SJCRH30 (cell line): ENCODE results near the gene MED27. TPM values are rescaled to one million over a fixed set of nuclear protein-coding genes. Genes with fewer than 3 reads are reported as not detected.

Experiments
- DNase-seq, 2 experiments: peaks; one replicate each; pipeline ENCODE4 v3.0.0-alpha.2; 2015 to 2020
- H3K27ac ChIP-seq: fragments of 250-450 bp; sonication (Bioruptor Pico); 2 replicates; pipeline ENCODE4 v1.5.1; 2020; ENCODE audit warnings: mild to moderate bottlenecking, moderate library complexity
- H3K27me3 ChIP-seq: fragments of 250-450 bp; sonication (Bioruptor Pico); 2 replicates; pipeline ENCODE4 v1.5.1; 2020; ENCODE audit warnings: mild to moderate bottlenecking, moderate library complexity
- H3K36me3 ChIP-seq: fragments of 250-450 bp; sonication (Bioruptor Pico); 2 replicates; pipeline ENCODE4 v1.5.1; 2020; ENCODE audit warnings: mild to moderate bottlenecking, moderate library complexity
- H3K4me1 ChIP-seq: fragments of 250-450 bp; sonication (Bioruptor Pico); 2 replicates; pipeline ENCODE4 v1.5.1; 2020; ENCODE audit warnings: mild to moderate bottlenecking, moderate library complexity
- H3K4me3 ChIP-seq: fragments of 250-450 bp; sonication (Bioruptor Pico); 2 replicates; pipeline ENCODE4 v1.5.1; 2020; ENCODE audit warnings: mild to moderate bottlenecking, moderate library complexity
- H3K9me3 ChIP-seq: fragments of 250-450 bp; sonication (Bioruptor Pico); replicated peaks from 2 replicates; pipeline ENCODE4 v1.5.1; 2020; ENCODE audit warnings: mild to moderate bottlenecking, moderate library complexity
- total RNA-seq: library from RNA; depleted of rRNA; stranded (reverse); fragments of >200 nt; shearing (Covaris generic); gene quantifications from 2 replicates; pipeline ENCODE4 v1.2.3, GENCODE V29; 2014

Gene MED27
- total RNA-seq, 1 experiment from 2014 or later: 50.7 TPM

DNA sequence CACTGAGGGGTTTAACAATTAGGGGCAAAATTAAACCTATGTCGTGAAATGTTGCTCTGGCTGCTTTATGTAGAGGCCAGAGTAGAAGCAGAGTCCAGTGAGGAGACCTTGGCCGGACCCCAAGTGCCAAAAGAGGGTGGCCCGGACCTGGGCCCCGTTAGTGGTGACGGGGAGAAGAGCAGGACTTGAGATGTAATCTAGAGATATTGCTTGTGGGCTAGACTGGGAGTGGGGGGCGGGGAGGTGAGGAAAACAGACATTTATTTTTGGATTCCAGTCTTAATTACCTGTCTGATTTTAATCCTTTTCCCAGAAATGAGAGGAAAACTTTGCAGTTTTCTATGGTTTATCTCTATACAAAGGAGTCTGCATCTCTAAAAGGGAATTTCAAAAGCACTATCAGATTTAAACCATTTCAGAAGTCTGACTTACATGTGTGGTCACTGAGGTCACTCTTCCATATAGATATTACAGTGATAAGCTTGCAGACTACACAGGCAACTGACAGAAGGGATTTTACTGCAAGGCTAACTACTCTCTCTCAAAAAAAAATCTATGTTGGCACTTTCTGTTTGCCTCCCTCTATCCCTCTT is 108.1 kb downstream of the MED27 start:
- peaks cover 16% of the 10 kb centered on the region for H3K4me1 ChIP-seq
- no peak overlapping the region for H3K27ac ChIP-seq
- H3K27me3 ChIP-seq: no peaks in the 10 kb centered on the region
- DNase-seq: peak in 1 of 2 experiments; percentile 34
- no peaks in the 10 kb centered on the region for H3K36me3 ChIP-seq
- H3K9me3 ChIP-seq: no peaks in the 10 kb centered on the region
- no peak overlapping the region for H3K4me3 ChIP-seq

DNA sequence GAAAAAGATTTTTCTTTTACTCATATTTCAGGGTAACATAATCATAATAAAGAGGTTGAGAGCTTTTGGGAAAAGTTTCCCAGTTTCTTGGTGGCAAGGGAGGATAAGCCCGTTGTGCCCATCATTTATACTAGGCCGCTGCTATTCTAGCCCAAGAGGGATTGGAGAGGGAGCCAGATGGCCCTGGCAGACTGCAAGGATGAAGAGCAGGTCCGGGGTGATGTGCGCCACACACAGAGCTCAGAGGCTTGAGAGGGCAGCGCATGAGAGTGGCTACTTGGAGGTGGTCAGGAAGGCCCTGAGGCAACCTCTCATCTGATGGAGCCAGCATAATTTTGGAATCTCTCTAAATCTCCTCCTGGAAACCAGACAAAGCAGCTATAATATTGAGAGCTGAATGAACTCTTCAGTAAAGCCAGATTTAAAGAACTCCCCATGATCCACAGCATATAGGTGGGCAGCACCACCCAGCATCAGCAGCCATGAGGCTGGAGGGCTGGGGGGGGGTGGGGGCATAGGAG is 110.1 kb downstream of the MED27 start:
- no peak for DNase-seq
- H3K4me1 ChIP-seq: peaks cover 16% of the 10 kb centered on the region
- H3K27me3 ChIP-seq: no peaks in the 10 kb centered on the region
- H3K36me3 ChIP-seq: no peaks in the 10 kb centered on the region
- no peak overlapping the region for H3K27ac ChIP-seq
- no peak overlapping the region for H3K4me3 ChIP-seq
- no peaks in the 10 kb centered on the region for H3K9me3 ChIP-seq

DNA sequence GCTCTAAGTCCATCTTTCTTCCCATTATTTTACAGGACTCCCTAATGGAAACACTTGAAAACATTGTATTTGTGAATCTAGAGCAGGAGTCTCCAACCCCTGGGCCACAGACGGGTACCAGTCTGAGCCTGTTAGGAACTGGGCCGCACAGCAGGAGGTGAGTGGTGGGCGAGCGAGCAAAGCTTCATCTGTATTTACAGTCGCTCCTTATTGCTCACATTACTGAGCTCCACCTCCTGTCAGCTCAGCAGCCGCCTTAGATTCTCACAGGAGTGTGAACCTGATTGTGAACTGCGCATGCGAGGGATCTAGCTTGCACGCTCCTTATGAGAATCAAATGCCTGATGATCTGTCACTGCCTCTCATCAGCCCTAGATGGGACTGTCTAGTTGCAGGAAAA is 111.0 kb downstream of the MED27 start:
- Histone ChIP-seq H3K27ac (no peak overlapping the region), H3K4me1 (peaks cover 20% of the 10 kb centered on the region), H3K27me3 (no peaks in the 10 kb centered on the region), H3K4me3 (no peak overlapping the region), H3K9me3 (no peaks in the 10 kb centered on the region), H3K36me3 (no peaks in the 10 kb centered on the region)
- DNase-seq: no peak

- Histone ChIP-seq H3K4me3 (no peak overlapping the region), H3K27ac (no peak overlapping the region), H3K4me1 (peaks cover 32% of the 10 kb centered on the region), H3K27me3 (no peaks in the 10 kb centered on the region), H3K9me3 (no peaks in the 10 kb centered on the region), H3K36me3 (no peaks in the 10 kb centered on the region)
- DNase-seq: no peak
Observed at GRCh38 chr9:131965841-131966240, 113.8 kb downstream of the MED27 start.

DNA sequence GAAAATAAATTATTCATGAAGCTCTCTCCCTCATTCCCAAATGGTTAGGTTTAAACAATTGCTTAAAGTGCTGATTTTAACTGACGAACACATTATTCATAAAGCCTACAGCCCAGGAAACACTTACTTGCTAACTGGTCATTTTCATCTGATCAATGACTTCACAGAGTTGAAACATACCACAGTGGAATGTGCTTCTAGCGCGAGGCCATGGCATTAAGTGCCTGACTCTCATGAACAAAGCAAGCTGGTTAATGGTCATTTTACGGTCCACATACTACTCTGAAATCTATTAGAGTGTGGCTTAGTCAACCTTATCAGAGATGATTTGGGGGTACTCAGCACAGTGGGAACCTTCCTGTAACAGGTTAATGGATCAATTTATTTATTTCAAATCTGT is 114.6 kb downstream of the MED27 start:
- no peaks in the 10 kb centered on the region for H3K9me3 ChIP-seq
- peaks cover 40% of the 10 kb centered on the region for H3K4me1 ChIP-seq
- H3K36me3 ChIP-seq: no peaks in the 10 kb centered on the region
- no peak for DNase-seq
- H3K4me3 ChIP-seq: no peak overlapping the region
- H3K27me3 ChIP-seq: no peaks in the 10 kb centered on the region
- H3K27ac ChIP-seq: no peak overlapping the region

DNA sequence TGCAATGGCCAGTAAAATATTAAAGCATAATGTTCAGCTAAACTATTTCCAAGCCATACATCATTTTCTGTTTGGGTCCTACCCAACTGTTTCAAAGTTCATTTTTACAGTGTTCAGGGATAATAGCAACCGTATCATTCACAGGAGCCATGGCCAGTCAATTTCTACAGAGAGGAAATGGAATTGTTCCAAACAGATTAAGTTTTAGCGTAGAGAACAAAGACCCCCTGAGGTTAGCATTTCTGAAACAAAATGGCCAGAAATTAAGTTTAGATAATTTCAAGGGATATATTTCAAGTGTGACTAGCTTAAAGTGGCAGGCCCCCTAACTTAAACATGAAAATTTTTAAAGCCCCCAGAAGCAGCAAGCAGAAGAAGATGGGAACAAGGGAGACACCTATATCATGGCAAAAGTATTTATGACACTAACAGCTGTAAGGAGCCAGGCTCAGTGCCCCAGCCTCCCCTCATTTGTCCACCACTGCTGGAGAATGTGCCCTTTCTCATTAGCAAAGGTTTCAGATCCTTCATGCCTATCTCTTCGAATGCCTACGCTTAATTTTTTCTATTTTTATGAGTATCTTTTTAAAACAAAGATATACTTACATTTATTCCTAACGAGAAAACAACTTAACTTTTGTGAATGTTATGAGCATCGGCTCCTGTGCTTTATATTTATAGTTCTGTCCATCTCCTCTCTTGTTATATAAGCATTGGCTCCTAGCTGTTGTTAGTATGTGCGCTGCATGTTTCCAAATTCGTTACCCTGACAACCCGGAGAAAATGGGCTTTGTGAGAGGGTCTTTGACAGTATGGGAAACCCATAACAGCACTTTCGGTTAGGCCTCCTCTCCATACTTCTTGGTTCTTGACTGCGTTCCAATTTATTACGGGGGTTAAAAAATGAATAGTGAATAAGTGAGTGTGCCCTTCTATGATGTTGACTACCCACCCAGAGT is 116.3 kb downstream of the MED27 start:
- peaks cover 40% of the 10 kb centered on the region for H3K4me1 ChIP-seq
- H3K27me3 ChIP-seq: no peaks in the 10 kb centered on the region
- DNase-seq: peak; percentile 72 to 83
- H3K27ac ChIP-seq: peak overlapping the region; percentile 85
- H3K4me3 ChIP-seq: peak overlapping the region; percentile 6; the same call in 1 of the 2 replicates
- no peaks in the 10 kb centered on the region for H3K36me3 ChIP-seq
- no peaks in the 10 kb centered on the region for H3K9me3 ChIP-seq

DNA sequence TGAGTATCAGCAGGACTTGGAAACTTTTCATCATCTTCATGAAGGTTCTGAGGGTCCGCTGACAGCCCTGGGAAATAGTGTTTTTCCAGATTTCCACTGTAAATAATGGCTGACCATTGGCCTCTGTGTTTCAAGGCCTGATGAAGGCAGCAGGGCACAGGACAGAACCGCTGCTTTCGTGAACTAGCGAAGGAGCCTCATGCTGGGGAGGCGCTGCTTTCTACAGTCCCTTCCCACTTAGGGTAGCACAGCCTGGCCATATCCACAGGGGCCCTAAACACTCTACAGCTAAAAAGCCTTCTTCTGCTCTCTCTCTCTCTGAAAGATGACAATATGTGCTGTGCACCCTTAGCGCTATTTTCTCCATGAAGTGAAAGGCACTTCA is 118.2 kb downstream of the MED27 start:
- peak in 1 of 2 experiments; percentile 18 for DNase-seq
- Histone ChIP-seq H3K4me1 (peaks cover 40% of the 10 kb centered on the region), H3K9me3 (no peaks in the 10 kb centered on the region), H3K36me3 (no peaks in the 10 kb centered on the region), H3K4me3 (no peak overlapping the region), H3K27me3 (no peaks in the 10 kb centered on the region), H3K27ac (peak overlapping the region; percentile 43)

GRCh38 chr9:131960851-131961495 is 118.7 kb downstream of the MED27 start:
- H3K4me3 ChIP-seq: no peak overlapping the region
- H3K27me3 ChIP-seq: no peaks in the 10 kb centered on the region
- no peaks in the 10 kb centered on the region for H3K36me3 ChIP-seq
- peak overlapping the region; percentile 43 for H3K27ac ChIP-seq
- H3K4me1 ChIP-seq: peaks cover 40% of the 10 kb centered on the region
- no peaks in the 10 kb centered on the region for H3K9me3 ChIP-seq
- DNase-seq: peak; percentile 53 to 75

DNA sequence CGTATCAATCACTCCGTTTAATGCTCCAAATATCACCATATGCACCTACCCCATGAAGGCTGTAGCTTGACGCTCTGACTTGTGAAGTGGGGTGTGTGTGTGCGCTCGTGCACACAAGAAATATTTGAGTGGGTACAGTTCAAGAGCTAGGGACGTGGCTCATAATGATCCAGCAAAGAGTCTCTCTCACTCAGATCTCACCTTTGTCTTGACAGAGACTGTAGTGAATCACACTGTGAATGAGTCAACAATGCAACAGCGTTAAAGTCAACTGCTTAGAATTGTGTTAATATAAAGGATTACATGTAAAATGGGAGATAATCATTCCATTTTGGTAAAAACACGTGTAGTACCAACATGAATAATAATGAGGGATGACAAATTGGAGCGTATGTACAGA is 119.4 kb downstream of the MED27 start:
- Histone ChIP-seq H3K4me3 (no peak overlapping the region), H3K9me3 (no peaks in the 10 kb centered on the region), H3K36me3 (no peaks in the 10 kb centered on the region), H3K4me1 (peaks cover 40% of the 10 kb centered on the region), H3K27me3 (no peaks in the 10 kb centered on the region), H3K27ac (peak overlapping the region; percentile 43; the same call in 1 of the 2 replicates)
- no peak for DNase-seq

- H3K27me3 ChIP-seq: no peaks in the 10 kb centered on the region
- no peaks in the 10 kb centered on the region for H3K36me3 ChIP-seq
- H3K9me3 ChIP-seq: no peaks in the 10 kb centered on the region
- H3K4me3 ChIP-seq: no peak overlapping the region
- peaks cover 40% of the 10 kb centered on the region for H3K4me1 ChIP-seq
- no peak overlapping the region for H3K27ac ChIP-seq
- DNase-seq: no peak
Observed at GRCh38 chr9:131959887-131960286, 119.8 kb downstream of the MED27 start.

DNA sequence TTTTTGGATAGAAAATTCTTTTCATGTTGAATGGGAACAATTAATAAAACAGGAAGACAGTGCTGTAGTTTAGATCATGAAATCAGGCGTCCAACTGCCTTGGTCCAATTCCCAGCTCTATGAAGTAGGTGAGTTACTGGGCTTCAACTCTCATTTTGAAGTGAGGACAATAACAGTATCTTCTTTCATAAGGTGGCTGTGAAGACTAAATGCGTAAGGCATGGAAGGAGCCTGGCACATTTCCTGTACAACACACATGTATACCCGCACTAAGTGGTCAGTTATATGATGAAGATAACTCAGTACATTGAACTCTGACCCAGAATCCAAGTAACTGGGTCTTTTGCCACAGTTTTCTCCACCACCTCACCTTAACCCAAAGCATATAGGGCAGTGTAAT is 120.6 kb downstream of the MED27 start:
- no peak for DNase-seq
- no peak overlapping the region for H3K27ac ChIP-seq
- H3K4me1 ChIP-seq: peaks cover 40% of the 10 kb centered on the region

GRCh38 chr9:131954299-131954698 is 125.4 kb downstream of the MED27 start:
- H3K4me3 ChIP-seq: no peak overlapping the region
- H3K27me3 ChIP-seq: no peaks in the 10 kb centered on the region
- no peaks in the 10 kb centered on the region for H3K36me3 ChIP-seq
- H3K9me3 ChIP-seq: no peaks in the 10 kb centered on the region
- no peak for DNase-seq
- no peaks in the 10 kb centered on the region for H3K4me1 ChIP-seq
- no peak overlapping the region for H3K27ac ChIP-seq

More for the DNA sequence above, 120.6 kb downstream of the MED27 start:
- H3K4me3 ChIP-seq: no peak overlapping the region
- H3K27me3 ChIP-seq: no peaks in the 10 kb centered on the region
- no peaks in the 10 kb centered on the region for H3K9me3 ChIP-seq
- H3K36me3 ChIP-seq: no peaks in the 10 kb centered on the region

DNA sequence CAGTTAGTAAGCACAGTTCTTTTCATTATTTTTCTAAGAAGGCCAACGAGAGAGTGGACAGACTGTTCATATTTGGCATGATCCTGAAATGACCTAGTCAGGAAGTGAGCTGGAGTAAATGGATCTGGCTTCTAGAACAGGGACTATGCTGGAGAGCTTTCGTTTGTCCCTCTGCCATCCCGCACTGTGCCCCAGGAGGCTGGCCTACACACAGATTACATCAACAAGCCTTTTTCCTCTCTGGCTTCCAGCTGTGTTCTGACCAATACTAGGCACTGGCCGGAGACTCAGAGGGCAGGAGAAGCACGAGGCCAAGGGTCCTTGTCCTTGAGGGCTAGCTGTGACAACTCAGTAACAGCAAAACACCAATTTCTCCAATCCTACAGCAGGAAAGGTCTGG is 127.8 kb downstream of the MED27 start:
- H3K27ac ChIP-seq: no peak overlapping the region
- no peak for DNase-seq
- no peak overlapping the region for H3K4me3 ChIP-seq
- H3K36me3 ChIP-seq: no peaks in the 10 kb centered on the region
- H3K27me3 ChIP-seq: no peaks in the 10 kb centered on the region
- no peaks in the 10 kb centered on the region for H3K4me1 ChIP-seq
- H3K9me3 ChIP-seq: no peaks in the 10 kb centered on the region

DNA sequence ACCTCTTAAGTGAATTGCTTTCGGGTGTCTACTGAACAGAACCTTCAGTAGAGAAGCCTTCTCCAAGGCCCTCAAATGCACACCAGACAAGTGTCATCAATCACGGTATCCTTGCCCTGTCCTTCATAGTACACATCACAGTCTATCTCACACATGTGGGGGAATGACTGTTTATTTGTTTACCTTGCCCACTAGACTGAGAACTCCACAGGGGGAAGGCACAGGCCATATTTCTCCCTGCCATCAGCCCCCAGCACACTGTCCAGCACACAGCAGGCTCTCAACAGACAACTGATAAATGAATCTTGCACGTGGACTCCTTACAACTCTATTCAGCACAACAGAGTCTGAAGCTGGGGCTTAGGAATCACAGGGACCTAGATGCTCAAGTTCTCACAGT is 128.5 kb downstream of the MED27 start:
- Histone ChIP-seq H3K36me3 (no peaks in the 10 kb centered on the region), H3K4me3 (no peak overlapping the region), H3K27me3 (no peaks in the 10 kb centered on the region), H3K9me3 (no peaks in the 10 kb centered on the region), H3K27ac (no peak overlapping the region), H3K4me1 (no peaks in the 10 kb centered on the region)
- no peak for DNase-seq

GRCh38 chr9:131950487-131950886 is 129.2 kb downstream of the MED27 start:
- Histone ChIP-seq H3K27ac (no peak overlapping the region), H3K9me3 (no peaks in the 10 kb centered on the region), H3K4me3 (no peak overlapping the region), H3K4me1 (no peaks in the 10 kb centered on the region), H3K36me3 (no peaks in the 10 kb centered on the region), H3K27me3 (no peaks in the 10 kb centered on the region)
- DNase-seq: no peak
